ENCODE results near the gene OR6K6. TPM values are rescaled to one million over a fixed set of nuclear protein-coding genes. Genes with fewer than 3 reads are reported as not detected.

OR6K6 gene, protein sequence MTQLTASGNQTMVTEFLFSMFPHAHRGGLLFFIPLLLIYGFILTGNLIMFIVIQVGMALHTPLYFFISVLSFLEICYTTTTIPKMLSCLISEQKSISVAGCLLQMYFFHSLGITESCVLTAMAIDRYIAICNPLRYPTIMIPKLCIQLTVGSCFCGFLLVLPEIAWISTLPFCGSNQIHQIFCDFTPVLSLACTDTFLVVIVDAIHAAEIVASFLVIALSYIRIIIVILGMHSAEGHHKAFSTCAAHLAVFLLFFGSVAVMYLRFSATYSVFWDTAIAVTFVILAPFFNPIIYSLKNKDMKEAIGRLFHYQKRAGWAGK
- polyA plus RNA-seq (2012; rRNA removed), result not detected in 2 replicates
- not detected in 2 replicates for polyA plus RNA-seq (2012; cell fraction: cytosol; rRNA removed)
- not detected in 2 replicates for polyA plus RNA-seq (2012; cell fraction: nucleus; rRNA removed)

GRCh38 chr1:158754420-158754819 lies at the start of gene OR6K6:
OR6K6 (plus strand) TSS chr1:158754720; CDS start chr1:158754888, 168 bp downstream.
- H3K27ac ChIP-seq (ENCODE audit: low read depth in 2 of 2, low read length in 1 of 2), result no peak within 1 kb of the TSS
- H3K9ac ChIP-seq, result no peak within 1 kb of the TSS
- H3K4me3 ChIP-seq (ENCODE audit: low read depth in 2 of 2, low read length in 1 of 2), result no peak within 1 kb of the TSS
- ChIA-PET POLR2A (no interaction called here), CTCF (no interaction called here)
- H3K9me3 ChIP-seq, result no peaks in the 10 kb centered on the region
- no peaks in the 10 kb centered on the region for H3K79me2 ChIP-seq (ENCODE audit: insufficient read depth)
- H2AFZ ChIP-seq (ENCODE audit: low read depth), result no peak within 1 kb of the TSS; the same call in 1 of the 2 replicates
- DNase-seq, result no peak
- 0% methylated on average over 2 of the region's 2 CpGs for WGBS (ENCODE audit: low lambda C conversion rate)
- no peaks in the 10 kb centered on the region for H4K20me1 ChIP-seq (ENCODE audit: insufficient read depth)
- TF ChIP-seq EP300 (IDR thresholded peaks at IDR 0.05; ENCODE audit: borderline replicate concordance in 1 of 2, low read depth in 1 of 2, low read length in 1 of 2) (no peak), NFIC (IDR thresholded peaks at IDR 0.05; ENCODE audit: borderline replicate concordance) (no peak), SIN3A (IDR thresholded peaks at IDR 0.05; ENCODE audit: borderline replicate concordance, low read depth, low read length) (no peak), ELF1 (IDR thresholded peaks at IDR 0.05) (no peak), FOXM1 (IDR thresholded peaks at IDR 0.05; ENCODE audit: low read depth) (no peak), GABPA (IDR thresholded peaks at IDR 0.05; ENCODE audit: low read depth) (no peak), FOXJ3 (CRISPR knock-in tag; IDR thresholded peaks at IDR 0.05) (no peak), SMC3 (IDR thresholded peaks at IDR 0.05; ENCODE audit: low read depth, low read length) (no peak), EZH2phosphoT487 (IDR thresholded peaks at IDR 0.05; ENCODE audit: borderline replicate concordance, low read depth) (no peak), JUND (IDR thresholded peaks at IDR 0.05) (no peak), PBX3 (IDR thresholded peaks at IDR 0.05) (no peak), MAX (IDR thresholded peaks at IDR 0.05; ENCODE audit: low read depth) (no peak), CTCF (IDR thresholded peaks at IDR 0.05) (no peak), RAD21 (IDR thresholded peaks at IDR 0.05; ENCODE audit: low read length) (no peak), TCF12 (IDR thresholded peaks at IDR 0.05) (no peak)
- H3K27me3 ChIP-seq (ENCODE audit: insufficient read depth), result no peaks in the 10 kb centered on the region
- H3K36me3 ChIP-seq (replicated peaks in 1 of 2; ENCODE audit: control insufficient read depth in 1 of 2, insufficient read depth in 2 of 2, low read length in 1 of 2), result no peaks in the 10 kb centered on the region
- no peaks in the 10 kb centered on the region for H3F3A ChIP-seq (replicated peaks; ENCODE audit: insufficient read depth)
- H3K4me2 ChIP-seq, result no peak within 1 kb of the TSS
- 0 out of 2 replicates have a peak, but pooled peaks cover 2% of the 10 kb centered on the region for H3K9me2 ChIP-seq
- H3K4me1 ChIP-seq (ENCODE audit: control insufficient read depth in 1 of 2, insufficient read depth in 2 of 2, low read depth in 1 of 2, low read length in 1 of 2), result no peaks in the 10 kb centered on the region

GRCh38 chr1:158706096-158706495 lies 48.4 kb upstream of the OR6K6 start:
- Histone ChIP-seq H3K4me2 (no peak overlapping the region), H3K4me3 (ENCODE audit: low read depth in 2 of 2, low read length in 1 of 2) (no peak overlapping the region), H3K36me3 (replicated peaks in 1 of 2; ENCODE audit: control insufficient read depth in 1 of 2, insufficient read depth in 2 of 2, low read length in 1 of 2) (no peaks in the 10 kb centered on the region), H3K9me2 (no peaks in the 10 kb centered on the region), H3K9ac (no peak overlapping the region), H4K20me1 (ENCODE audit: insufficient read depth) (no peaks in the 10 kb centered on the region), H3K9me3 (no peaks in the 10 kb centered on the region), H3K4me1 (ENCODE audit: control insufficient read depth in 1 of 2, insufficient read depth in 2 of 2, low read depth in 1 of 2, low read length in 1 of 2) (no peaks in the 10 kb centered on the region), H3F3A (replicated peaks; ENCODE audit: insufficient read depth) (no peaks in the 10 kb centered on the region), H3K27me3 (ENCODE audit: insufficient read depth) (no peaks in the 10 kb centered on the region), H3K79me2 (ENCODE audit: insufficient read depth) (no peaks in the 10 kb centered on the region), H3K27ac (ENCODE audit: low read depth in 2 of 2, low read length in 1 of 2) (no peak overlapping the region), H2AFZ (ENCODE audit: low read depth) (no peak overlapping the region)
- ChIA-PET POLR2A (no interaction called here), CTCF (no interaction called here)
- DNase-seq, result no peak
- TF ChIP-seq FOXM1 (IDR thresholded peaks at IDR 0.05; ENCODE audit: low read depth) (no peak), TEAD4 (IDR thresholded peaks at IDR 0.05; ENCODE audit: borderline replicate concordance, insufficient read depth) (no peak), NFIC (IDR thresholded peaks at IDR 0.05; ENCODE audit: borderline replicate concordance) (no peak), TCF12 (IDR thresholded peaks at IDR 0.05) (no peak), JUND (IDR thresholded peaks at IDR 0.05) (no peak), MEF2A (IDR thresholded peaks at IDR 0.05; ENCODE audit: borderline replicate concordance, low read depth) (no peak)
- WGBS (ENCODE audit: low lambda C conversion rate), result 0% methylated on average over 2 of the region's 2 CpGs

All from SK-N-SH (cell line).